Natural killer cell (primary cell): Measurements from ENCODE around the gene IL4I1. TPM values are rescaled to one million over a fixed set of nuclear protein-coding genes. Genes with fewer than 3 reads are reported as not detected.

Experiments
- ATAC-seq, 3 donors: fragments of 150-1000 bp in 2 of 3; fragments of 200-7000 bp in 1 of 3; cut with Tn5 transposase; 1 replicate in 1 of 3; 2 replicates in 2 of 3; pipeline ENCODE4 v1.10.0; 2021; ENCODE audit warnings: mild to moderate bottlenecking in 2 of 3, moderate library complexity in 2 of 3
- DNase-seq, 2 donors: peaks; one replicate each; pipeline versions ENCODE4 v3.0.0 to v3.0.0-alpha.2; 2013 to 2021; ENCODE audit warnings: mixed read lengths in 1 of 2
- H3K27ac ChIP-seq: one replicate; pipeline ENCODE4 v1.5.1; 2013; ENCODE audit warnings: mild to moderate bottlenecking, low read length
- H3K27me3 ChIP-seq: one replicate; pipeline ENCODE4 v1.6.1; 2013; ENCODE audit warnings: low read length; ENCODE audit not compliant: control insufficient read depth, insufficient read depth
- H3K36me3 ChIP-seq: one replicate; pipeline ENCODE4 v1.6.1; 2013; ENCODE audit warnings: low read length; ENCODE audit not compliant: control insufficient read depth, insufficient read depth
- H3K4me1 ChIP-seq: one replicate; pipeline ENCODE4 v1.6.1; 2013; ENCODE audit warnings: low read length; ENCODE audit not compliant: control insufficient read depth, insufficient read depth
- H3K4me3 ChIP-seq: one replicate; pipeline ENCODE4 v1.5.1; 2013; ENCODE audit warnings: low read length
- H3K9me3 ChIP-seq: one replicate; pipeline ENCODE4 v1.6.1; 2013; ENCODE audit warnings: low read length; ENCODE audit not compliant: control insufficient read depth, insufficient read depth
- H3K27ac Mint-ChIP-seq, 2 donors: one replicate each; pipeline ENCODE4 v1.8.0; 2022; ENCODE audit warnings: mild to moderate bottlenecking in 2 of 2, mixed read lengths in 2 of 2, moderate library complexity in 1 of 2
- H3K27me3 Mint-ChIP-seq, 2 donors: one replicate each; pipeline ENCODE4 v1.8.0; 2022; ENCODE audit warnings: low read depth in 2 of 2, mixed read lengths in 2 of 2
- H3K36me3 Mint-ChIP-seq: one replicate; pipeline ENCODE4 v1.8.0; 2022; ENCODE audit warnings: mixed read lengths
- H3K4me1 Mint-ChIP-seq, 2 donors: one replicate each; pipeline ENCODE4 v1.8.0; 2022; ENCODE audit warnings: mixed read lengths in 2 of 2
- H3K4me3 Mint-ChIP-seq: one replicate; pipeline ENCODE4 v1.8.0; 2022; ENCODE audit warnings: mild to moderate bottlenecking, moderate library complexity, mixed read lengths
- H3K9me3 Mint-ChIP-seq, 2 donors: one replicate each; pipeline ENCODE4 v1.8.0; 2022; ENCODE audit warnings: mixed read lengths in 2 of 2
- CTCF ChIP-seq: fragments of 200-600 bp; IDR thresholded peaks from one replicate; pipeline ENCODE4 v1.8.0; 2022; ENCODE audit warnings: antibody characterized with exemption
- WGBS: methylation state at CpG from one replicate; pipeline ENCODE4 v1.1.7; 2013; ENCODE audit warnings: missing lambda C conversion rate; ENCODE audit not compliant: insufficient coverage; 5-methylcytosine and 5-hydroxymethylcytosine counted together
- intact Hi-C: fragments of 100-400 bp; cut with micrococcal nuclease; formaldehyde crosslinking; loops from one replicate; pipeline ENCODE4 v1.14.2; 2022
- total RNA-seq, 4 donors: library from RNA; stranded (reverse); fragments of 120-200 nt in 1 of 4; gene quantifications; one replicate each; pipeline versions ENCODE4 v1.2.3 to v1.2.4, GENCODE V29; 2013 to 2022

Gene IL4I1
- total RNA-seq, 3 donors from 2014 or later (not counting 1 experiment from before 2014, with no cell fraction given), result 3.0 to 3.8 (median 3.4) TPM

- H3K4me1 ChIP-seq, result peaks cover 61% of the 10 kb centered on the region
- ATAC-seq (no peak), DNase-seq (no peak)
- Mint-ChIP-seq H3K36me3 (no peaks in the 10 kb centered on the region), H3K4me1 (peaks cover 61 to 68% of the 10 kb centered on the region in 2 donors), H3K27ac (peak overlapping the region; percentile 97), H3K9me3 (peaks cover 0 to 5% of the 10 kb centered on the region in 2 donors), H3K27me3 (no peaks in the 10 kb centered on the region), H3K4me3 (peak overlapping the region; percentile 66)
- no peak for TF ChIP-seq CTCF
- 96% methylated on average over 7 of the region's 7 CpGs for WGBS
- H3K4me3 ChIP-seq, result no peak overlapping the region
- no peaks in the 10 kb centered on the region for H3K9me3 ChIP-seq
- intact Hi-C loops, result loop anchor here (5.0 to 10.0 kb wide), 2 partner anchors 96 to 153 kb away; partner anchors contain the start of genes VRK3 and ZNF473
- no peak overlapping the region for H3K27ac ChIP-seq
- no peaks in the 10 kb centered on the region for H3K27me3 ChIP-seq
- H3K36me3 ChIP-seq, result peaks cover 10% of the 10 kb centered on the region
Observed at GRCh38 chr19:49931293-49932040, 34.8 kb upstream of the IL4I1 start.

- peaks cover 61 to 68% of the 10 kb centered on the region in 2 donors for H3K4me1 Mint-ChIP-seq
- 83% methylated on average over 15 of the region's 15 CpGs for WGBS
- H3K36me3 Mint-ChIP-seq, result no peaks in the 10 kb centered on the region
- no peak for TF ChIP-seq CTCF
- peak overlapping the region; percentile 97 for H3K27ac Mint-ChIP-seq
- H3K27me3 Mint-ChIP-seq, result no peaks in the 10 kb centered on the region
- Histone ChIP-seq H3K4me3 (no peak overlapping the region), H3K27ac (no peak overlapping the region), H3K27me3 (no peaks in the 10 kb centered on the region), H3K36me3 (peaks cover 11% of the 10 kb centered on the region), H3K4me1 (peaks cover 61% of the 10 kb centered on the region), H3K9me3 (no peaks in the 10 kb centered on the region)
- intact Hi-C loops, result loop anchor here (5.0 to 10.0 kb wide), 2 partner anchors 97 to 154 kb away; partner anchors contain the start of genes VRK3 and ZNF473
- peak; percentile 26 to 46 for DNase-seq
- ATAC-seq, result no peak
- H3K9me3 Mint-ChIP-seq, result peaks cover 0 to 5% of the 10 kb centered on the region in 2 donors
- H3K4me3 Mint-ChIP-seq, result peak overlapping the region; percentile 99
Observed at GRCh38 chr19:49930483-49931011, 33.9 kb upstream of the IL4I1 start.

- Histone ChIP-seq H3K27me3 (no peaks in the 10 kb centered on the region), H3K4me1 (peaks cover 61% of the 10 kb centered on the region), H3K4me3 (peak overlapping the region; percentile 97), H3K27ac (peak overlapping the region; percentile 91), H3K9me3 (no peaks in the 10 kb centered on the region), H3K36me3 (peaks cover 14% of the 10 kb centered on the region)
- WGBS, result 7% methylated on average over 43 of the region's 43 CpGs
- Mint-ChIP-seq H3K9me3 (peaks cover 0 to 5% of the 10 kb centered on the region in 2 donors), H3K27me3 (no peaks in the 10 kb centered on the region), H3K4me3 (peak overlapping the region; percentile 99), H3K27ac (peak overlapping the region; percentile 97), H3K36me3 (no peaks in the 10 kb centered on the region), H3K4me1 (peaks cover 61 to 68% of the 10 kb centered on the region in 2 donors)
- no peak for TF ChIP-seq CTCF
- ATAC-seq (peak; percentile 83 to 95 (median 86)), DNase-seq (peak; percentile 88 to 98)
- intact Hi-C loops, result loop anchor here (2.0 to 10.0 kb wide), 3 partner anchors 53 to 155 kb away; partner anchors contain the start of genes AKT1S1, TBC1D17, VRK3 and ZNF473
Observed at GRCh38 chr19:49929611-49930482, 33.2 kb upstream of the IL4I1 start.
